ENCODE measurements around the gene JSRP1. TPM values are rescaled to one million over a fixed set of nuclear protein-coding genes. Genes with fewer than 3 reads are reported as not detected.

Gene JSRP1
- total RNA-seq, 4 donors from 2014 or later, result not detected

DNA sequence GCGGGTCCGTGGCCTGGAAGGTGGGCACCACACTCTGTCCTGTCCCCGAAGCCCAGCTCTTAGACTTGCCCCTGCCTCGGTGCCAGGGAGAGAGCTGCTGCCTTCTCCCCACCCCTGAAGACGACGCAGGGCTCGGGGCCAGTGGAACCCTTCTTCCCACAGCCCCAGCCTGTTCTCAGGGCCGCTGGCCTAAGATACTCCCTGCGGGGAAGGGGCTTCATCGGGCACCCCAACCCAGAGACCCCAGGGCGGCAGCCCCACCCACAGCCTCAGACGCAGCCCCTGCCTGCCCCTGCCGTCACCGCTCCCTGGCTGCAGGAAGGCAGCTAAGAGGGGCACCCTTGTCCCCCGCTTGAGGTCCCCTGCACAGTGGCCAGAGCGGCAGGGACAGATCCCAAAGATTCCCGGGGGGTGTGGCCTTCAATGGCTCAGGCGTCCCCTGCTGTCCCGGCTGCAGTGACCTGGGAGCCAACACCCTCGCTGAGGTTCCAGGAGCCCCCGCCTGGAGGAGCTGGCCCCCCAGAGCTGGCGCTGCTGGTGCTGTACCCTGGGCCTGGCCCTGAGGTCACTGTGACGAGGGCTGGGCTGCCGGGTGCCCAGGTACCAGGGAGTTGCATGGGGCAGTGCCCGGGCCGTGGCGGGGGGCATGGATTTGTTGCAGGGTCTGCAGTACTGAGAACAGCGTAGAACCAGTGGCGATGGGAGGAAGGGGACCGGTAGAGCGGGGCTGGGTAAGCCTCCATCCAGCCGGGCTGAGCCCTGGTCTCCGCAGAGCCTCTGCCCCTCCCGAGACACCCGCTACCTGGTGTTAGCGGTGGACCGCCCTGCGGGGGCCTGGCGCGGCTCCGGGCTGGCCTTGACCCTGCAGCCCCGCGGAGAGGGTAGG lies 6.1 kb downstream of the JSRP1 start:
- Histone ChIP-seq H3K9me3 (no peaks in the 10 kb centered on the region), H3K36me3 (peaks cover 4 to 45% (median 27%) of the 10 kb centered on the region in 3 donors), H3K27me3 (peaks cover 0 to 43% of the 10 kb centered on the region in 2 donors), H3K4me3 (no peak overlapping the region), H3K4me1 (peaks cover 0 to 49% (median 18%) of the 10 kb centered on the region in 4 donors), H3K27ac (no peak overlapping the region)
- TF ChIP-seq POLR2A (IDR thresholded peaks at IDR 0.05) (no peak), EP300 (IDR thresholded peaks at IDR 0.05) (no peak)
- TF ChIP-seq, protein P1, sequence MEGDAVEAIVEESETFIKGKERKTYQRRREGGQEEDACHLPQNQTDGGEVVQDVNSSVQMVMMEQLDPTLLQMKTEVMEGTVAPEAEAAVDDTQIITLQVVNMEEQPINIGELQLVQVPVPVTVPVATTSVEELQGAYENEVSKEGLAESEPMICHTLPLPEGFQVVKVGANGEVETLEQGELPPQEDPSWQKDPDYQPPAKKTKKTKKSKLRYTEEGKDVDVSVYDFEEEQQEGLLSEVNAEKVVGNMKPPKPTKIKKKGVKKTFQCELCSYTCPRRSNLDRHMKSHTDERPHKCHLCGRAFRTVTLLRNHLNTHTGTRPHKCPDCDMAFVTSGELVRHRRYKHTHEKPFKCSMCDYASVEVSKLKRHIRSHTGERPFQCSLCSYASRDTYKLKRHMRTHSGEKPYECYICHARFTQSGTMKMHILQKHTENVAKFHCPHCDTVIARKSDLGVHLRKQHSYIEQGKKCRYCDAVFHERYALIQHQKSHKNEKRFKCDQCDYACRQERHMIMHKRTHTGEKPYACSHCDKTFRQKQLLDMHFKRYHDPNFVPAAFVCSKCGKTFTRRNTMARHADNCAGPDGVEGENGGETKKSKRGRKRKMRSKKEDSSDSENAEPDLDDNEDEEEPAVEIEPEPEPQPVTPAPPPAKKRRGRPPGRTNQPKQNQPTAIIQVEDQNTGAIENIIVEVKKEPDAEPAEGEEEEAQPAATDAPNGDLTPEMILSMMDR (IDR thresholded peaks at IDR 0.05), result no peak
- 23 to 41% methylated on average over 24 to 35 of the region's 43 CpGs for WGBS, 2 donors
- DNase-seq (ENCODE audit: low spot score in 2 of 2), result no peak

- 40 to 65% methylated on average over 2 to 20 of the region's 27 CpGs for WGBS, 2 donors
- H3K27ac ChIP-seq, result no peak within 1 kb of the TSS
- no peak within 1 kb of the TSS for H3K4me3 ChIP-seq
- H3K36me3 ChIP-seq, result peaks cover 10 to 54% (median 36%) of the 10 kb centered on the region in 3 donors
- no peaks in the 10 kb centered on the region for H3K9me3 ChIP-seq
- peaks cover 0 to 49% (median 18%) of the 10 kb centered on the region in 4 donors for H3K4me1 ChIP-seq
- peaks cover 0 to 42% of the 10 kb centered on the region in 2 donors for H3K27me3 ChIP-seq
- TF ChIP-seq POLR2A (IDR thresholded peaks at IDR 0.05) (no peak), EP300 (IDR thresholded peaks at IDR 0.05) (no peak)
- TF ChIP-seq, protein P1 (IDR thresholded peaks at IDR 0.05), result no peak
- no peak for DNase-seq (ENCODE audit: low spot score in 2 of 2)
Observed at GRCh38 chr19:2249010-2249866, 7.0 kb downstream of the JSRP1 start, which contains the start of gene AMH. Gene AMH (plus strand): TSS chr19:2249323. CDS start chr19:2249333, 10 bp downstream.

DNA sequence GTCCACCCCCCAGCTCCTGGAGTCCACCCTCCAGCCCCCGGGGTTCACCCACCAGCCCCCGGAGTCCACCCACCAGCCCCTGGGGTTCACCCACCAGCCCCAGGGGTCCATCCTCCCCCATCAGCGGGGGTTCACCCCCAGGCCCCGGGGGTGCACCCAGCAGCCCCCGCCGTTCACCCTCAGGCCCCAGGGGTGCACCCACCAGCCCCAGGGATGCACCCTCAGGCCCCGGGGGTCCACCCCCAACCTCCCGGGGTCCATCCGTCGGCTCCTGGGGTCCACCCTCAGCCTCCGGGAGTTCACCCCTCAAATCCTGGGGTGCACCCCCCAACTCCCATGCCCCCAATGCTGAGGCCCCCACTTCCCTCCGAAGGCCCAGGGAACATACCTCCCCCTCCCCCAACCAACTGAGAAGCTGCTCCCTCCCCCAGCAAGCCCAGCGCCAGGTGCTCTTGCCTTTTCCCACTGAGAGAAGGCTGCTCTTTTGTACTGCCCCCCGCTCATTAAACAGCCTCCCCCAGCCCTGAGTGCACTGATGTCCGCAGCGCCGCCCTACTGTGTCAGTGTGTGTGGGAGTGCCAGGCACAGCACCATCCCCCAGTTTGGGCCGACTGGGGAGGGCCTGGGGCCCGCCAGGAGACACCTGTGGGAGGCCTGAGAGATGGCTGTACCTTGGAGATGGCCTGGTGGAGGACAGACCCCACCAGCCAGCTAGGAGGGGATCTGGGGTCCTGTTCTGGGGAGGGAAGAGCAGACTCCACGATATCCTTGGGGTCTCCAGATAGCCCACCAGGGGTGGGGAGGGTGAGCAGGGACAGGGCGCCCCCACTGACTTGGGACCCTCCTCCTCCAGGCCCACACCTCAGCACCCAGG lies 7.8 kb downstream of the JSRP1 start:
- peaks cover 0 to 33% of the 10 kb centered on the region in 2 donors for H3K27me3 ChIP-seq
- TF ChIP-seq EP300 (IDR thresholded peaks at IDR 0.05) (no peak), POLR2A (IDR thresholded peaks at IDR 0.05) (no peak)
- TF ChIP-seq, protein P1 (IDR thresholded peaks at IDR 0.05), result no peak
- H3K9me3 ChIP-seq, result no peaks in the 10 kb centered on the region
- no peak for DNase-seq (ENCODE audit: low spot score in 2 of 2)
- H3K4me1 ChIP-seq, result peaks cover 0 to 49% (median 15%) of the 10 kb centered on the region in 4 donors
- 71 to 75% methylated on average over 9 to 21 of the region's 21 CpGs for WGBS, 2 donors
- no peak overlapping the region for H3K27ac ChIP-seq
- no peak overlapping the region for H3K4me3 ChIP-seq
- peaks cover 10 to 62% (median 39%) of the 10 kb centered on the region in 3 donors for H3K36me3 ChIP-seq

DNA sequence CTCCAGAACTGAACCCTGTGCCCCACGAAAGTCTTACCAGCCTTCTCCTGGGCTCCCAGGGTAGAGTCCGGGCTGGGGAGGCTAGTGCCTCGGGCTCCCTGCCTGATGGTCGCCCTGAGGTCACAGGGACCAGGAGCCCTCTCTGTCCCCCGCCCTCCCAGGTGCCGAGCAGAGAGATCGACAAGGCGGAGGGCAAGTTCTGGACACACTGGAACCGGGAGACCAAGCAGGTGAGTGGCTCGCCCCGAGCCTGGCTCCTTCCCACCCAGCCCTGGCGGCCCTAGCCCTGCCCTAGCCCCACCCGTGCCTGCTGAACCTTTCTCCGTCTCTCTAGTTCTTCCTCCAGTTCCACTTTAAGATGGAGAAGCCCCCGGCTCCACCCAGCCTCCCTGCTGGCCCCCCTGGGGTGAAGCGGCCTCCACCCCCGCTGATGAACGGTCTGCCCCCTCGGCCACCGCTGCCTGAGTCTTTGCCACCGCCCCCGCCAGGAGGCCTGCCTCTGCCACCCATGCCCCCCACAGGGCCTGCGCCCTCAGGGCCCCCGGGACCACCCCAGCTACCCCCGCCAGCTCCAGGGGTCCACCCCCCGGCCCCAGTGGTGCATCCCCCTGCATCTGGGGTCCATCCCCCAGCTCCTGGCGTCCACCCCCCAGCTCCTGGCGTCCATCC lies 8.7 kb downstream of the JSRP1 start:
- Histone ChIP-seq H3K36me3 (peaks cover 10 to 69% (median 39%) of the 10 kb centered on the region in 3 donors), H3K4me3 (no peak overlapping the region), H3K4me1 (peaks cover 0 to 49% (median 10%) of the 10 kb centered on the region in 4 donors), H3K9me3 (no peaks in the 10 kb centered on the region), H3K27ac (no peak overlapping the region), H3K27me3 (peaks cover 0 to 25% of the 10 kb centered on the region in 2 donors)
- DNase-seq (ENCODE audit: low spot score in 2 of 2), result no peak
- no peak for TF ChIP-seq EP300 (IDR thresholded peaks at IDR 0.05)
- no peak for TF ChIP-seq POLR2A (IDR thresholded peaks at IDR 0.05)
- TF ChIP-seq, protein P1 (IDR thresholded peaks at IDR 0.05), result no peak
- 83 to 85% methylated on average over 27 of the region's 28 CpGs for WGBS, 2 donors
